Suppressor macrophage treated with lipopolysaccharide for 4 hours (primary cell): ENCODE measurements around the gene PIRT.
A peak's percentile ranks its signal among the peaks of the same experiment; 100 is the strongest.

Source experiments
- DNase-seq: peaks from one replicate; pipeline ENCODE4 v3.0.0-alpha.2; 2020

PIRT gene

DNA sequence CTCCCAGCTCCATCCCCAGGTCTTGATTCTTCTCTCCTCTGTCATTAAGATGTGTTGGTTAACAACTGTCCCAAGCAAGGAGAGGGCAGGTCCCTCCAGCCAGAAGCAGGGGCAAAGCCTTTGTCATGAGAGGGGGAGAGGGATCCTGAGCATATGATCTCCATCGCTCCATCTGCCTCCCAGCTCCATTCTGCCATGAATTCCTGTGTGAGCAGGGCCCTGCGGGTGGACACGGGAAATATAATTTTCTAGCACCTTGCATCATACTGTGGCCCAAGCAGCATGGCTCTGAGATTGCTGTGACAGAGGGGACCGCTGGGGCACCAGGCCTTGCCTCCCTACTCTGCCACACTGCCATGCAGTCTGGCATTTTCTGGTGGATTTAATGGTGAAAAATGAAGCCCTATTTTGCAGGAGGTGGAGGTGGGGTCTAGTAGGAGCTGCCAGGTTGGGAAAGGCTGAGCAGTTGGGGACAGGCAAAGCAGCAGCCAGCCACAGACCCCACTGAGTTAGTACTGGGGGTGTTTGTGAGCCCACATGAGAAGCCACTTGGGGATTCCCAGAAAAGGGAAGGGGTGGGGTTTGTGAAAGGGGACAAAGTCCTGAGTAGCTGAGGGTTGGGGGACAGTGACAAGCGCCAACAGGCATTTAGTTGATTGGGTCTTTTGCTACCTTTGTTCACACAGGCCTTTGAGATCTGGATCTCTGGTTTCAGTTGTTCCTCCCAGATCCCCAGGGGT is 50.4 kb downstream of the PIRT start:
- DNase-seq: no peak

DNA sequence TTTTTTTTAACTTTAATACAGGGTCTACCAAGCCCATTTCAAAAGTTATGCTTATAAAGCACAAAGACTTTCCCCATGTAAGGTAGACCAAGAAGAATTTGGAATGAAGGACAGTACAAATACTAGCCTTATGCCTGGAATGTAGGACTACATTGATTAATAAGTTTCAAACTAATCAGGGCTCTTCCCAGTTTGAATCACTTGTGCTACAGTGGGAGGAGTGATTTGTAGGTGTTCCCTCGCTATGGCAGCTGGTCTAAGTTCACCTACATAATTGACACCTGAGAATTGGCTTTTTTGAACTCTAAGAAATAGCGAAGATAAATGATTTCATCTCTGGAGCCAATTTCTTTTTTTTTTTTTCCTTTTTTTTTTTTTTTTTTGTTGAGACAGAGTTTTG is 52.6 kb downstream of the PIRT start:
- no peak for DNase-seq

GRCh38 chr17:10779609-10780008 is 58.3 kb downstream of the PIRT start:
- no peak for DNase-seq

DNA sequence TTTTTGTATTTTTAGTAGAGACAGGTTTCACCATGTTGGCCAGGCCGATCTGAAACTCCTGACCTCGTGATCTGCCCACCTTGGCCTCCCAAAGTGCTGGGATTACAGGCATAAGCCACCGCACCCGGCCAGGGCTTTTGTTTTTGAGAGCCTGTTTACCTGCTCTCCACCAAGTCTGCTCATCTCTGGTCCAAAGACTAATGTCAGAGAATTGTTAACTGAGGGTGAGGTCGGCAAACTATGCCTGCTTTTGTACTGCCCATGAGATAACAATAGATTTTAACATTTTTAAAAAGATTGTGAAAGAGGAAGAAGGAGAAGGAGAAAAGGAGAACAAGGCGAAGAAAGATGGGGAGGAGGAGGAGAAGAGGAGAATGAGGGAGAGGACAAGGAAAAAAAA is 60.0 kb downstream of the PIRT start:
- DNase-seq: no peak

DNA sequence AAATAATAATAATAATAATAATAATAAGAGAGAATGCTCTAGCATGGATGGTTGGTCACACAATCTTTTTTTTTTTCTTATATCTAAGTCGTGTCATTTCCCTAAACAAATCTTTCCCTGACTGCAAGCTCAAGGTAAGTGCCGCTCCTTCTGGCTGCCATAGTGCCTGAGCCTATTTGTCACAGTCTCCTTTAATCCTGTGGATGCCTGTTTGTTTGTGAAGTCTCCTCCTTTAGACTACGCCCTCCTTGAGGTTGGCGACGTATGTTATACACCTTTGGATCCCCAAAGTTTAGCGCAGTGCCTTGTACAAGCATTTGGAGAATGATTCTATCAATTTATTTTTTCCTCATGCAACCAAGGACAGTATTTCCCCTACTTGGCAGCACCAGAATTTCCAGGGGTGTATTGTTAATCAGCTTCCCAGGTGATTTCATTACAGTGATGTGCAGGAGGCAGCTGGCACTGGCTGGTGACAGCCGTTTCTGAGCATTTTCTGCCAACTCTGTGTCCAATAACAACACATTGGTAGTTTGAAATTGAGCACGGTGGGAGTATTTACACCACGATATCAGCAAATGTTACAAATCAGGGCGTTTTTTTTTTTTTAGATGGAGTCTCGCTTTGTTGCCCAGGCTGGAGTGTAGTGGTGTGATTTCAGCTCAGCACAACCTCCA is 60.6 kb downstream of the PIRT start:
- DNase-seq: no peak

- peak; percentile 19 for DNase-seq
Observed at GRCh38 chr17:10776381-10776780, 61.5 kb downstream of the PIRT start.

DNA sequence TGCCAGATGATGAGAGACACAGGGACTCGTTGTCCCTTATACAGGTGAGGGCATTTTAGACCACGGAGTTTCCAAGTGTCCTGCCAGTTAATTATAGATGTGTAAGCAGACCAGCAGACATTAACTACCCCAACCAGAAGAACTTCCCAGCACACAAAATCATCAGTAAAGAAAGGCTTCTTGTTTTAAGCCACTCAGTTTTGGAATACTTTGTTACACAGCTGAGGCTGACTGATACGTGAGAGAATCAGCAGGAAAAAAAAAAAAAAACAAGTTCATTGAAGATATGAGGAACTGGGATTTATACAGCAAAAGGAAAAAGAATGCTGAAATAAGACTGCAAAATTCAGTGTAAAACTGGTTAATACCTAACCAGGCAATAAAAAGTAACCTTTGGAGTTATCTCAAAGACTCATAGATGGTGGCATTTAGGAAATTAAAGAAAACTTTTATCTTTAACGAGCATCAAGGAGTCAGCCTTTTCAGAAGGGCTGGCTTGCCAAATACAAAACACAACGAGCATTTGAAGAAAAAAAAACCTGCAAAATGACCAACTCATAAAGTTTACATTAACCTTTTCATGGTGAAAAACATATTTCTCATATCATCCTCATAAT is 62.0 kb downstream of the PIRT start:
- no peak for DNase-seq

DNA sequence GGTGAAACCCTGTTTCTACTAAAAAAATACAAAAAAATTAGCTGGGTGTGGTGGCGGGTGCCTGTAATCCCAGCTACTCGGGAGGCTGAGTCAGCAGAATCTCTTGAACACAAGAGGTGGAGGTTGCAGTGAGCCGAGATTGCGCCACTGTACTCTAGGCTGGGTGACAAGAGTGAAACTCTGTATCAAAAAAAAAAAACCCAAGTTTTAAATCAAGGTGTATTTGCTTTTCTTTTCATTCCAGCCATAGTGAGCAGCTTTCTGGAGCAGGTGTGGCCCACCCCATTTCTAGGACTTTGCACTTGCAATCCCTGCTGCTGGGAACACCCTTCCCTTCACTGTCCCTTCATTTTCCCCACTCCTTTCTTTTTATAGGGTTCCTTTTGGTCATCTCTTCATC is 62.8 kb downstream of the PIRT start:
- DNase-seq: no peak

DNA sequence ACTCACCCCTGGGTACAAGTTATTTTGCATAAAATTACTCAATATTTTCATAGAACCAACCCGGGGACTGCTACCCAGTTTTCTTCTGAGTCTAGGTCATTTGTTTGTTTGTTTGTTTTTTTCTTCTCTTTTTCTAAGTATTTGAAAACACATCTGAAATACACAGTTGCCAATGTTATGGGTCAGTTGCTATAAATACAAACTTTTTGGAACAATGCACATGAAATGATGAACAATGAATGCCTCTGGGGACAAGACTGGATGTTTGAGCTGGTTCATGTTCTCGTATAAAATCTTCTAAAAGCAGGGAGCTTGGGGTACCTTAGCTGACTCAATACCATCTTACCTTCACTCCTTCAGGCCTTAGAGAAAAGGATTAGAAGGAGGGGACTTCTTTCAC is 64.5 kb downstream of the PIRT start:
- no peak for DNase-seq
